Gastroesophageal sphincter (tissue), 4 donors: ENCODE measurements around the gene RAB11FIP5. TPM values are rescaled to one million over a fixed set of nuclear protein-coding genes. Genes with fewer than 3 reads are reported as not detected.

Experiments used
- ATAC-seq: fragments of 150-250 bp; one replicate; pipeline ENCODE4 v1.9.1; 2016; ENCODE audit warnings: mild to moderate bottlenecking, moderate library complexity
- H3K27ac ChIP-seq, 4 donors: fragments of 200-600 bp; sonication (generic) in 3 of 4; 1 replicate in 3 of 4; 2 replicates in 1 of 4; pipeline ENCODE4 v1.5.1; 2016 to 2019
- H3K27me3 ChIP-seq: fragments of 200-600 bp; sonication (generic); one replicate; pipeline ENCODE4 v1.5.1; 2019
- H3K36me3 ChIP-seq, 2 donors: fragments of 200-600 bp; sonication (generic); one replicate each; pipeline ENCODE4 v1.5.1; 2019; ENCODE audit warnings: control low read depth in 1 of 2
- H3K4me1 ChIP-seq, 3 donors: fragments of 200-600 bp; sonication (generic); 1 replicate in 2 of 3; 2 replicates in 1 of 3; pipeline ENCODE4 v1.5.1; 2016 to 2019; ENCODE audit warnings: control low read depth in 2 of 3
- H3K4me3 ChIP-seq, 2 donors: fragments of 200-600 bp; sonication (generic); one replicate each; pipeline ENCODE4 v1.5.1; 2019; ENCODE audit warnings: mild to moderate bottlenecking in 1 of 2, moderate library complexity in 1 of 2
- H3K9me3 ChIP-seq, 3 donors: fragments of 200-600 bp; sonication (generic); one replicate each; pipeline ENCODE4 v1.5.1; 2017 to 2019; ENCODE audit warnings: control low read depth in 2 of 3
- EP300 ChIP-seq: sonication (generic); formaldehyde crosslinking; IDR thresholded peaks from one replicate; pipeline ENCODE4 v1.6.1; 2017; ENCODE audit warnings: antibody characterized with exemption, mild to moderate bottlenecking
- POLR2A ChIP-seq, 2 donors: fragments of 450-650 bp; IDR thresholded peaks; one replicate each; pipeline ENCODE4 v1.6.1; 2017; ENCODE audit warnings: antibody characterized with exemption in 2 of 2, mild to moderate bottlenecking in 2 of 2, moderate library complexity in 1 of 2
- POLR2AphosphoS5 ChIP-seq: sonication (generic); formaldehyde crosslinking; IDR thresholded peaks from one replicate; pipeline ENCODE4 v1.6.1; 2017; ENCODE audit warnings: antibody characterized with exemption
- WGBS, 2 donors: methylation state at CpG; one replicate each; pipeline ENCODE4 v1.1.5; 2018; ENCODE audit warnings: low coverage in 1 of 2; 5-methylcytosine and 5-hydroxymethylcytosine counted together
- total RNA-seq, 4 donors: library from RNA; depleted of rRNA; stranded (reverse); fragments of >200 nt; gene quantifications; one replicate each; pipeline ENCODE4 v1.1.0, GENCODE V29; 2016
- TF ChIP-seq, protein P1 (sequence below), 4 experiments: fragments of 200-600 bp in 2 of 4; fragments of 450-650 bp in 2 of 4; sonication (generic) in 1 of 4; IDR thresholded peaks; one replicate each; pipeline ENCODE4 v1.5.1; 2017 to 2019; ENCODE audit warnings: antibody characterized with exemption in 4 of 4, mild to moderate bottlenecking in 2 of 4, moderate library complexity in 2 of 4

The RAB11FIP5 gene
- total RNA-seq, 4 donors from 2014 or later: 25.4 to 49.5 (median 29.4) TPM

GRCh38 chr2:73078457-73079411 lies 34.0 kb downstream of the RAB11FIP5 start:
- WGBS, 2 donors: 67 to 84% methylated on average over 5 to 6 of the region's 13 CpGs
- H3K27ac ChIP-seq: no peak overlapping the region
- TF ChIP-seq POLR2A (IDR thresholded peaks at IDR 0.05): no peak
- TF ChIP-seq, protein P1, sequence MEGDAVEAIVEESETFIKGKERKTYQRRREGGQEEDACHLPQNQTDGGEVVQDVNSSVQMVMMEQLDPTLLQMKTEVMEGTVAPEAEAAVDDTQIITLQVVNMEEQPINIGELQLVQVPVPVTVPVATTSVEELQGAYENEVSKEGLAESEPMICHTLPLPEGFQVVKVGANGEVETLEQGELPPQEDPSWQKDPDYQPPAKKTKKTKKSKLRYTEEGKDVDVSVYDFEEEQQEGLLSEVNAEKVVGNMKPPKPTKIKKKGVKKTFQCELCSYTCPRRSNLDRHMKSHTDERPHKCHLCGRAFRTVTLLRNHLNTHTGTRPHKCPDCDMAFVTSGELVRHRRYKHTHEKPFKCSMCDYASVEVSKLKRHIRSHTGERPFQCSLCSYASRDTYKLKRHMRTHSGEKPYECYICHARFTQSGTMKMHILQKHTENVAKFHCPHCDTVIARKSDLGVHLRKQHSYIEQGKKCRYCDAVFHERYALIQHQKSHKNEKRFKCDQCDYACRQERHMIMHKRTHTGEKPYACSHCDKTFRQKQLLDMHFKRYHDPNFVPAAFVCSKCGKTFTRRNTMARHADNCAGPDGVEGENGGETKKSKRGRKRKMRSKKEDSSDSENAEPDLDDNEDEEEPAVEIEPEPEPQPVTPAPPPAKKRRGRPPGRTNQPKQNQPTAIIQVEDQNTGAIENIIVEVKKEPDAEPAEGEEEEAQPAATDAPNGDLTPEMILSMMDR (IDR thresholded peaks at IDR 0.05): no peak
- no peak for TF ChIP-seq EP300
- TF ChIP-seq POLR2AphosphoS5: no peak
- no peaks in the 10 kb centered on the region for H3K27me3 ChIP-seq
- peaks cover 0 to 58% of the 10 kb centered on the region in 2 donors for H3K36me3 ChIP-seq
- H3K9me3 ChIP-seq: no peaks in the 10 kb centered on the region
- no peak for ATAC-seq
- peaks cover 0 to 6% (median 0%) of the 10 kb centered on the region in 3 donors for H3K4me1 ChIP-seq
- no peak overlapping the region for H3K4me3 ChIP-seq

DNA sequence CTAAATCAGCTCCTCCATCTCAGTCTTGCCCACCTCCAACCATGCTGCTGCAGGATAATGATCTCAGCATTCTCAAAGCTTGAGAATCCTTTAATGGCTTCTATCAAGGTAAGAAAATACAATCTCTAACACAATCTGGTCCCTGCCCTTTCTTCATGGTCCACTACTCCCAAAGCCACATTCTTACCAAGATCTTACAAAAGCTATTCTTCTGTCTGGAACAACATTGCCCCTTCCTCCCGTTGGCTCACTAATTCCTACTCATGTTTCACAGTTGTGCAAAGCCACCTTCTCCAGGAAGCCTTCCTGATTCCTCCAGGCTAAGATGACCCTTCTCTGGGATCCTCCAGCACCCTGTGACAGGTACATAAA lies 35.3 kb downstream of the RAB11FIP5 start:
- TF ChIP-seq, protein P1 (IDR thresholded peaks at IDR 0.05): no peak
- TF ChIP-seq POLR2AphosphoS5 (no peak), EP300 (no peak), POLR2A (IDR thresholded peaks at IDR 0.05) (no peak)
- WGBS, 2 donors: 67 to 100% methylated on average over 1 of the region's 1 CpG
- peaks cover 0 to 53% of the 10 kb centered on the region in 2 donors for H3K36me3 ChIP-seq

GRCh38 chr2:73076701-73077423 lies 35.9 kb downstream of the RAB11FIP5 start:
- Histone ChIP-seq H3K4me3 (no peak overlapping the region), H3K27ac (no peak overlapping the region), H3K9me3 (no peaks in the 10 kb centered on the region), H3K36me3 (peaks cover 0 to 53% of the 10 kb centered on the region in 2 donors), H3K27me3 (no peaks in the 10 kb centered on the region), H3K4me1 (peaks cover 0 to 18% (median 8%) of the 10 kb centered on the region in 3 donors)
- TF ChIP-seq POLR2A (IDR thresholded peaks at IDR 0.05): no peak
- TF ChIP-seq EP300: no peak
- TF ChIP-seq, protein P1 (IDR thresholded peaks at IDR 0.05): no peak
- no peak for TF ChIP-seq POLR2AphosphoS5
- no peak for ATAC-seq
- 84 to 85% methylated on average over 7 to 8 of the region's 8 CpGs for WGBS, 2 donors

More for the DNA sequence above, 35.3 kb downstream of the RAB11FIP5 start:
- peaks cover 0 to 13% (median 3%) of the 10 kb centered on the region in 3 donors for H3K4me1 ChIP-seq
- no peak overlapping the region for H3K4me3 ChIP-seq
- H3K9me3 ChIP-seq: no peaks in the 10 kb centered on the region
- no peak overlapping the region for H3K27ac ChIP-seq
- no peak for ATAC-seq
- H3K27me3 ChIP-seq: no peaks in the 10 kb centered on the region

- no peak for ATAC-seq
- peaks cover 0 to 20% (median 9%) of the 10 kb centered on the region in 3 donors for H3K4me1 ChIP-seq
- H3K9me3 ChIP-seq: no peaks in the 10 kb centered on the region
- H3K4me3 ChIP-seq: no peak overlapping the region
- peak in 1 of 2 donors; percentile 2 for TF ChIP-seq POLR2A (IDR thresholded peaks at IDR 0.05)
- TF ChIP-seq, protein P1 (IDR thresholded peaks at IDR 0.05): no peak
- peak overlapping the region in 1 of 4 donors; percentile 48 for H3K27ac ChIP-seq
- H3K36me3 ChIP-seq: peaks cover 0 to 45% of the 10 kb centered on the region in 2 donors
- 60 to 100% methylated on average over 1 of the region's 23 CpGs for WGBS, 2 donors
- H3K27me3 ChIP-seq: no peaks in the 10 kb centered on the region
Observed at GRCh38 chr2:73075477-73076373, 37.0 kb downstream of the RAB11FIP5 start.
